HL-60 (cell line): ENCODE results near the gene FANCC.

Experiments
- DNase-seq, 2 experiments: peaks; one replicate each; pipeline ENCODE4 v3.0.0-alpha.2; 2010 to 2020; ENCODE audit warnings: low read depth in 1 of 2, low spot score in 1 of 2
- H3K27ac ChIP-seq: fragments of 250-450 bp; sonication (Bioruptor Pico); replicated peaks from 2 replicates; pipeline ENCODE4 v1.5.1; 2020; ENCODE audit warnings: mild to moderate bottlenecking, moderate library complexity
- H3K27me3 ChIP-seq: fragments of 250-450 bp; sonication (Bioruptor Pico); 2 replicates; pipeline ENCODE4 v1.5.1; 2021; ENCODE audit warnings: mild to moderate bottlenecking, moderate library complexity; ENCODE audit not compliant: insufficient read depth, poor library complexity, severe bottlenecking
- H3K4me3 ChIP-seq: replicated peaks from 2 replicates; pipeline ENCODE4 v1.5.1; 2011; ENCODE audit warnings: mild to moderate bottlenecking, control low read depth, low read length; ENCODE audit not compliant: insufficient read depth
- CTCF ChIP-seq: IDR thresholded peaks from one replicate; pipeline ENCODE4 v1.5.1; 2011; ENCODE audit warnings: low read length, control low read depth, inconsistent platforms; ENCODE audit not compliant: insufficient read depth
- GABPA ChIP-seq: IDR thresholded peaks from 2 replicates; pipeline ENCODE4 v1.6.1; 2012; ENCODE audit warnings: low read depth
- POLR2AphosphoS5 ChIP-seq: IDR thresholded peaks from 2 replicates; pipeline ENCODE4 v1.6.1; 2012; ENCODE audit warnings: low read depth
- REST ChIP-seq: IDR thresholded peaks from 2 replicates; pipeline ENCODE4 v1.6.1; 2012; ENCODE audit warnings: low read depth; ENCODE audit not compliant: insufficient replicate concordance
- SPI1 ChIP-seq: IDR thresholded peaks from 2 replicates; pipeline ENCODE4 v1.6.1; 2012; ENCODE audit warnings: low read depth, mild to moderate bottlenecking, borderline replicate concordance

The FANCC gene

GRCh38 chr9:95135756-95136155 lies 181.8 kb downstream of the FANCC start:
- H3K27me3 ChIP-seq, result no peaks in the 10 kb centered on the region
- no peak overlapping the region for H3K4me3 ChIP-seq
- H3K27ac ChIP-seq, result no peak overlapping the region
- DNase-seq, result no peak
- TF ChIP-seq GABPA (no peak), POLR2AphosphoS5 (no peak), SPI1 (no peak), CTCF (no peak), REST (no peak)

GRCh38 chr9:95134457-95134881 lies 183.0 kb downstream of the FANCC start:
- Histone ChIP-seq H3K27ac (no peak overlapping the region), H3K27me3 (no peaks in the 10 kb centered on the region), H3K4me3 (no peak overlapping the region)
- TF ChIP-seq SPI1 (no peak), POLR2AphosphoS5 (no peak), REST (no peak), GABPA (no peak), CTCF (no peak)
- no peak for DNase-seq

GRCh38 chr9:95133325-95133705 lies 184.2 kb downstream of the FANCC start:
- no peaks in the 10 kb centered on the region for H3K27me3 ChIP-seq
- no peak for DNase-seq
- H3K4me3 ChIP-seq, result no peak overlapping the region
- H3K27ac ChIP-seq, result no peak overlapping the region
- no peak for TF ChIP-seq SPI1
- no peak for TF ChIP-seq GABPA
- no peak for TF ChIP-seq CTCF
- TF ChIP-seq POLR2AphosphoS5, result no peak
- no peak for TF ChIP-seq REST
